NAMALWA (cell line): ENCODE measurements around the gene PDE4B.
"Not testable (repeated sequence)": the region's sequence is repeated elsewhere in the genome, so short reads cannot be mapped to it uniquely, and the experiment has no call there.

ENCODE experiments used
- DNase-seq: peaks from one replicate; pipeline ENCODE4 v3.0.0-alpha.2; 2015; ENCODE audit warnings: low spot score

Gene PDE4B

DNA sequence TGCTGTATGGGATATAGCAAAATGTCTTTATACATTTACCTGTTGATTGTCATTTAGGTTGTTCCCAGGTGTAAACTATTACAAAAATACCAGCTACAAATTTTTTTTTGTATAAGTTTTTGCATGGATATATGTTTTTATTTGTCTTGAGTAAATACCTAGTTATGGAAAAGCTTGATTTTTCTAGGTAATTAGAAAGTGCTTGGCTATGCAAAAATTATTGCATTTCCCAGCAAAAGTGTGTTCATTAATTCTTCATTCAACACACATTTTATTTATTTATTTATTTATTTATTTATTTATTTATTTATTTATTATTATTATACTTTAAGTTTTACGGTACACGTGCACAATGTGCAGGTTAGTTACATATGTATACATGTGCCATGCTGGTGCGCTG, 22.1 kb downstream of the PDE4B start:
- DNase-seq = no peak

DNA sequence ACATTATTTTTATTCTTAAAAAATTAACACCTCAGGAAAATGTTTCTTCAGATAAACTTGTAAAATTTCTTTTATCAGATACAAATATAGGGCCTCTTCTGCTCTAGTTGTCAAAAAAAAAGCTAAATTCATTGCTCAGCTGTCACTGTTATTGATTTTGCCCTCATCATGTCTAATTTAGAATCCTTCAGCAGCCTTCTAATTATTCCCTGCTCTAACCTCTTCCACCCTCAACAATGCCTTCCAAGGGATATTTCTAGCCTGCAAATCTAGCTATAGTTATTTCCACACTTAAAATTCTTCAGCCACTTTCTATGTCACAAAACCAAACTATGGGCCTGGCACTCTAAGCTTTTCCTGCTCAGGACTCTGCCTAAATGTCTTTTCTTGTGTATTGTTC, 25.2 kb downstream of the PDE4B start:
- no peak for DNase-seq

DNA sequence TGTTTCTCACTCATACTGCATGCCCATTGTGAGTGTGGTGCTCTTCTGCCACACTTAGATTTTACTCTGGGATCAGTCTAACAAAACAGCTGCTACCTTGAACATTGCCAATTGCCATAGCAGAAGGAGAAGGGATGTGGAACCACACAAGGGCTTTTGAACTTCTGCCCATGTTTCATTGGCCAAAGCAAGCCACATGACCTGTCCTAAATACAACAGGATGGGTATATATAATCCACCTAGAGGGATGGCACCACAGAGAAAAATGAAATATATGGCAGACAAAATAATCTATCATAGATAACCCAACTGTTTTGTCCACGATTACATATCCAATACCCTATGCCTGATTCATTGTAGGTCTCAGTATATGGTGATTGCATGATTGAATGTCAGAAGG, 26.3 kb downstream of the PDE4B start:
- no peak for DNase-seq

DNA sequence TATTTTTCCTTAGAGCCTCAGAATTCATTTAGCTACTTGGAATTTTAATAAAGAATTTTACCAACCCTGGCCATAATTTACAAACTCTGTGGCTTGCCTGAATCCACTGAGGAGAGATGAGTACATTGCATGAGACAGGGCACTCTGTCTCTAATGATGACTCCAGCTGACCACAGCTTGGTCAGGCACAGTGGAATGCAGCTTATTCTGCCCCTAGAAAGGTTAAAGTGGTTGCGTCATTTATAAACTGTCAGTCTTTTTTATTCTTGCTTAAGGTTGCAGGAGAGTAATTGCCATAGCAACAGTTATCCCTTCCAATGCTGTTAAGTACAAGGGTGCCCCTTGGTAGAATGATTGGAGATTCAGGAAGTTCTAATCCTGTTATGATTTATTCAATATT, 28.3 kb downstream of the PDE4B start:
- DNase-seq = no peak

DNA sequence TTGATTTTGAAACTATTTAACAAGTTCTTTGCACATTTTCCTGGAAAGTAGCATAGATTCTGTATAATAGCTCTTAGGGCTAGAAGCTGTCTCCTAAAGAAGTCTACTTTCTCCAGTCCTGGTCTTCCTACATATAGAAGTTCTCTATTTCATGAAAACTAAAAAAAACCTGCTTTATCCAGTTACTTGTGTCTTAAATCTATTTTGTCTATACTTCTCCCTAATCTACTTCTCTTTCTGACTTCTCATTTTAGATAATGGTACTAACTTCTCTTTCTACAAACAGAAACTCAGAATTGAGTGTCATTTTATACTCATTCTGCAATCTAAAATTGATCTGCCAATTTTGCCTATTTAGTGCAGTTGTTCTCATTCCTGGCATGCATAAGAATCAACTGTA, 28.7 kb downstream of the PDE4B start:
- DNase-seq = no peak

DNA sequence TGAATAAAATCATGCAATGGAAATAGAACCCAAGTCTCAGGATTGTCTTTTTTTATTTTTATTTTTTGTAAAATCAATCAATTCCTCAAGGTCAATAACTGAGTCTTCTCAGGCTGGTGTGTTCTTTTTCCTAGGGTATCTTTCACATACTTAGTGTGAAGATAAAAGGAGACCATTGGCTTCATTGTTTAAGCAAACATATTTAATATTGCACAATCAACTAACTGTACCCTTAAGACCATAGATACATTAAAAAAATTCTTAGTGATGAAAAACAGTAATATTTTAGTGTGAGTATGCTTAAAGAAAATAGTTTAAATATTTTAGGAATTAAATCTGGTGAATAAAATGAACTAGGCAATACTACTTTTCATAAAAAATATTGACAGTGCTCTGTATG, 31.4 kb downstream of the PDE4B start:
- no peak for DNase-seq

DNA sequence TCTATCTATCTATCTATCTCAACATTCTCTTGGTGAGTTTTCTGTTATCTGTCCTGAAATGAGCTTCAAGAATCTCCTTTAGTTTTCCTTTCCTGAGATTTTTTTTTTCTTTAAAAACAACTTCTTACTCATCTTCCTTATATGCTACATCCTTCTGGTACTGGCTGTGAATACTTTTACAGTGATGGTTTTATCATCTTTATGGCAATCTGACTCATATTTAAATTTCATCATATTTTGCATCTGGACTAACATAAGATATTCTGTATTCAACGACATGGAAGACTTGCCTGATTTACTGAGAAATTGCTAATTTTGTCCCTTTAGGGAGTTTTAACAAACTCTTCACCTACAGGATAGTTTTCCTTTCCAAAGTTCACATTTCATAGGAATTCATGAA, 33.0 kb downstream of the PDE4B start:
- DNase-seq = no peak

DNA sequence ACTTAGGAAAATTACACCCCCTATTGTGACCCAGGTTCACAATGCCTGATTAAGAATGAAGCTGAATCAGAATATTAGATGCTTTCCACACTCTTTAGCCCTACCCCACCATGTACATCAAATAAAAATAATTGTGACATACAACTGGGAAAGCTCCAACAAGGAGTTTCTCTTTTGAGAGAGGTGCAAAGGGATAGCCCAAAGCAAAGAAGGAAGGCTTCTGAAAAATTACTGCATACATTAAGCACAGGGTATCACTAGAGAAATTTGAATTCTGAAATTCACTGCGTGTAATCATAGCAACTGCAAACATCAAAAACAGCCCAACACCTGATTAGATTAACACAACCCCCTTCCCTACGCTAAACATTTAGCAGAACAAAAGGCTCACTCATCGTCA, 34.1 kb downstream of the PDE4B start:
- no peak for DNase-seq

DNA sequence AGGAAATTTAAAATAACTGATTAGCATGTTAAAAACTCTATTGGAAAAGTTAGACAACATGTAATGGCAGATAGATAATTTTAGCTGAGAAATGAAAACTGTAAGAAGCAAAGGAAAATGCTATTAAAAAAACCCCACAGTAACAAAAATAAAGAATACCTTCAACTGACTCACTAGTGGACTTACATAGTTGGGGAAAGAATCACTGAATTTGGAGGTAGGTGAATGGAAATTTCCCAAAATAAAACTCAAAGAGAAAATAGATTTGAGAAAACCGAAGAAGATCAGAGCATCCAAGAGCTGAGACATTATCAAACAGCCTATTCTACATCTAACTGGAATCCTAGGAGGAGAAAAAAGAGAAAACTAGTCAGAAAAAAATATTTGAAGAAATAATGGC, 34.7 kb downstream of the PDE4B start:
- DNase-seq = no peak

DNA sequence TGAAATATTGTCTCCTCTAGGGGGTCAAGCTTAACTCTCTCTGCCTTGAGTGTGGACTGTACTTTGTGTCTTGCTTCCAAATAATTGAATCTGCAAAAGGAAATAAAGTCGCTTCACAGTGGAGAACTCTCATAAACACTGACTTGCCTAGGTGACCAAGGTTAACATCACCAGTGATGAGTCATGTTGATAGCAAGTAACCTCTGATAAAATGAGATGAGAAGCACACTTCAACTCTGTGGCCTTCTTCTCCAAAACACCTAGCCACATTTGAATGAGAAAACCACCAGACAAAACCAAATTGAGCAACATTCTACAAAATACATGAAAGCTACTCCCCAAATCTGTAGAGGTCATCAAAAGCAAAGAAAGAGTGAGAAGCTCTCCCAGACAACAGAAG, 37.6 kb downstream of the PDE4B start:
- DNase-seq = no peak

DNA sequence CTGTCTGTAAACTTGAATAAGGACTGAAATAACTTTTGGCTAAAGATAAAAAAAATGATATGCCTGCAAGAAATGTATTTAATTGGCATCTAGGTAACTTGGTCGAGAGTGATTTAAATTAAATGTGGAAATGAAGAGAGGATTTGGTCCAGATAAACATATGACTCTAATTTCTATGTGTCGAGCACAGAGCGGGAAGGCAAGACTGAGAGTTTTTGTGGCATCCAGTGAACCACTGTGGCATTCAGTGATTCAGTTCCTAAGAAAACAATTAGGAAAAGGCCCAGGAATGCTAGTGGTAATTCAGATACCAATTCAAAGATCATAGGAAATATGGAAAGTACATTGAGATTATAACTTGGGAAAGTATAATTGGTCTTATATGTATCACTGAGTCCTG, 39.6 kb downstream of the PDE4B start:
- DNase-seq = no peak

DNA sequence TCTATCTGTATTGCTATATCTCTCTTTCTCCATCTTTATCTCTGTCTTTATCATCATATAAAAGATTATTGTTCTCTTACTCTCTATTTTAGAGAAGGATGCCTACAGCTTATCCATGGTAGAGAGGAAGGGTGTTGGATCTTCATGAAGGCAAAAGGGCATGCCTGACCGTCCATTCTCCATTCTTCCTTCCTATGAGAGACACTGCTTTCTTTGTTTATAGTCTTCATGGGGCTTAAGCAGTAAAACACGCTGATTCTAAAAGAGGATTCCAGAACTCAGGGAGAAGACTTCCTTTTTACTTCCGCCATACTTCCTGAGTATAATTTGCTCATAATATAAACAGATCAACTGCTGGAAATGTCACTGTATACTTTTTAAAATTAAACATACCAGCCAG, 44.0 kb downstream of the PDE4B start:
- DNase-seq = no peak

DNA sequence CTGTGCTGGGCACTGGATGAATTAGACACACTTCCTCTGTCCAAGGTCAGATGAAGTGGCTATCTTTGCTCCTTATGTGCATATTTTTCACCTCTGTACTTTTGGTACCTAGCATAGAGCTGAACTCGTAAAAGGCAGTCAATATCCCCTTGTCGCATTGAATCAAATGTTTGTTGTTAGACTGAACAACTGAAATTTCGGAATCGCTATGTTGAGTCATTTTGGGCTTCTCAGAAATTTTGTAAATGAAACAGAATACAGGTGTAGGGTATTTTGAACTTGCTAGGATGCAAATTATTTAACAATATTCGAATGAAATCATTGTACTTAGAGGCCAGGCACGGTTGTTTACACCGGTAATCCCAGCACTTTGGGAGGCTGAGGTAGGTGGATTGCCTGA, 48.0 kb downstream of the PDE4B start:
- DNase-seq = no peak

DNA sequence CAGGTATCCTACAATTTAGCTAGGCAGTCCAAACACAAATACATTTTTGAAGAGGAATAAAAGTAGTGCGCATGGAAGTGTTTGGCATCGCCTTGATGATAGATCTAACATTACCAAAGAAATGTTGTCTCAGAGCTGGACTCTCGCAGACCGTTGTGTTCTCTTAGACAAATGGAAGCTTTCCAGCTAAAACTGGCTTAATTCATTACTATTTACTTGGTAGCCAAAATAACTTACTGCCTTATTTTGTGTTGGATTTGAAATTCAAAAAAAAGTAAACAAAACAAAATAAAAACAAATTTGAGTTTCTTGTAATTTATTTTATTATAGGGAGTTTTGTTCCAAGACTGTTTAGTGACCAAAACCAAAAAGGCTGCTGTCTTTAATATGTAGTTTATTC, 51.6 kb downstream of the PDE4B start:
- no peak for DNase-seq

DNA sequence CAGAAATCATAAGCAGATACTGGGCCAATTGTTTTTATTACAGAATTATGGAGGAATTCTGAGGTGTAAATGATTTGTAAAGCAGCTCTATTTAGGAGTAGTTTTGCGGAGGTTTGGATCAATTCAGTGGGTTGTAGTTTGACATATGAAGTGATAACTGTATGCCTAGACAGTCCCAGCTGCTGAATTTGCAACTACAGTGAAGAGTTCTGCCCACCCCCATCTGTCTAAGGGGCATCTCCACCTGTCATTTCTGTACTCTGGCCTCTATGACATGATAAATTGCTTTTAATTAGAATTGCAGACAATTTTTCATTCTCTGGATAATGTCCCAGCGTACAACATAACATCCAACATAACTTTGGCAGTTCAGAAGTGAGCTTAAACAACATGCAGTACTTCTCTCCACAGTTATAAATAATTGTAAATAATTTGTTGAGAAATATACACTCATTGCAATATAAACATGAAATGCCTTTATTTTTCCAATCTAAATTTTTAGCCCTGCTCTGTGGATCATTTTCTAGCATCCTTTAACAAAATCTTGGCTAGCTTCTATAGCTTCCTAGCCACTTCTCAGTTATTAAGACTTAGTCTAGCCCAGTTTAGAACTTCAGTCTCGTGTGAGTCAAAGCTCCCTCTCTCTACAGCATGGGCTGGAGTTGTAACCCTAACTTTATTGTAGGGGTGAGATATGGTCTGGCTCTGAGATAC, 52.3 kb downstream of the PDE4B start:
- no peak for DNase-seq

DNA sequence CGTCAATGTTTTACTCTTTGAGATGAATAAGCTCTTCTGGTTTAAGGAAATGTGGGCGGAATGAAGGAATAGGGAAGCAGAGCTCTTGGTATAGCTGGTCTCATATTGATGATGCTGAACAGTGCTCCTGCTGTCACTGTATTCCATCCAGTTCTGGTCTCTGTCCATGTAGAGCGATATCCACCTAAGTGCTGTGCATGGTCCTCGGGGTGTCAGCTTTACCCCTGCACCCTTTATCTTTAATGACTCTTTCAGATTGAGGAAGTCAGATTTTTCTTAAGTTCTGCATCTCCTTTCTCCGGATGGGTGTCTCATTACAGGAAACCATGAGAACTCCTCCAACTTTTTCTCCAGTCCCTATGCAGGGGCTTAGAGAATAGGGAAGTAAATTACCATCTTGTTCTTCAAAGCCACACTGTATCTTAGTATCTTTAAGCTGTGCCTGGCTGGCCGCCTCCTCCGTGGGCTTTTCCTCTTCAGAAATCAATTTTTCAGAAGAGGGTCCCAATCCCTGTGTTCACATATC, 52.9 kb downstream of the PDE4B start:
- DNase-seq = no peak

DNA sequence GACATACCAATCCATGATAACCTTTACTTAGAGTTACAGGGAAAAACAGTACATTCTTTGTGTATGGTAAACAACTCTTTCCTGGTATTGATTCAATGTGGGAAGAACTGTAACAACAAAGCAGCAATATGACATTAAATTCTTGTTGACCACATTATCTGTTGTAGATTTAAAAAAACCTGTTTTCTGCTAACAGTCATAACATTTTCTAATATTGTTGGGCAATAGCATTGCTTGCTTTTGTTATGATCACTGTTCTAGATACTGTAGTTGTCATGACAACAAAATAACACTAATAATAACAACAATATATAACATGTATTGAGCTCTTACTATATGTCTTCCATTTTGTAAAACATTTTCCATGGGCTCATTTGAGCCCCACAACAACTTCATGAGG, 54.2 kb downstream of the PDE4B start:
- no peak for DNase-seq

DNA sequence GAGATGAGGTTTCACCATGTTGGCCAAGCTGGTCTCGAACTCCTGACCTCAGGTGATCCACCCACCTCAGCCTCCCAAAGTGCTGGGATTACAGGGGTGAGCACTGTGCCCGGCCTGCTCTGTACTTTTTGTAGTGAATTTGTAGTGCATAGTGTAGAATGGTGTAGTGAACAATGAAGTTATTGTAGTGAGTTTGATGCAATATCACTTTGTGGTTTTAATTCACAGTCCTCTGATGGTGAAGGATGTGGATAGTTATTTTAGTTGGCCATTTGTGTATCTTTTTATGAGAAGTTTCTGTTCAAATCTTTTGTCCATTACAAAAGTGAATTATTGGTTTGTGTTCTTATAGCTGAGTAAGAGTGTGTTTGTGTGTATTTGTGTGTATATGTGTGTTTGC, 57.6 kb downstream of the PDE4B start:
- no peak for DNase-seq

DNA sequence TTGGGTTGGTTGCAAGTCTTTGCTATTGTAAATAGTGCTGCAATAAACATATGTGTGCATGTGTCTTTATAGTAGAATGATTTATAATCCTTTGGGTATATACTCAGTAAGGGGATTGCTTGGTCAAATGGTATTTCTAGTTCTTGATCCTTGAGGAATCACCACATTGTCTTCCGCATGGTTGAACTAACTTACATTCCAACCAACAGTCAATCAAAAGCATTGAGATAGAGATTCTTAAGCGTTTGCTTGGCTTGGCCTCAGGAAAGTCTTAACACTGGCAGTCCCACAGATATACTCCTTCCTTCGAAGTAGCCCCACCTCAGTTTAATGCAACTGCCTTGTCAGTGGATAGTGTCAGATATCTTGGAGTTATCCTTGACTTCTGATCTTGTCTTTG, 63.9 kb downstream of the PDE4B start:
- not testable (repeated sequence) for DNase-seq

DNA sequence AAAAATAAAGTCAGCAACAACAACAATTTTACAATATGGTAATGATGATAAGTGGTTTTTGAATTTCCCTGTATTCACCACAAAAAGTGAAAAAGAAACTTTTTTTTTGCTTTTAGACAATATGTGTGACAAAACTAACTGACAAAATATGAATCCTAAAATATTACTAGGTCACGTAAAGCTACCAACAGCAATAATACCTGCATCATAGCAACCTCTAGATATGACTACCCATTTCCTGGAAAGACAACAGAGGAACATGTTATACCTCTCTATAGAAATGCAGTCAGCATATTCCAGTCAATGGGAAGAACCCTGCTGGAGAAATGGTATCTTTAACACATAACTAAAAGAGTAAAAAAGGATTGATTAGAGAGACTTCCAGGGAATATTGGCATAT, 73.7 kb downstream of the PDE4B start:
- DNase-seq = no peak

DNA sequence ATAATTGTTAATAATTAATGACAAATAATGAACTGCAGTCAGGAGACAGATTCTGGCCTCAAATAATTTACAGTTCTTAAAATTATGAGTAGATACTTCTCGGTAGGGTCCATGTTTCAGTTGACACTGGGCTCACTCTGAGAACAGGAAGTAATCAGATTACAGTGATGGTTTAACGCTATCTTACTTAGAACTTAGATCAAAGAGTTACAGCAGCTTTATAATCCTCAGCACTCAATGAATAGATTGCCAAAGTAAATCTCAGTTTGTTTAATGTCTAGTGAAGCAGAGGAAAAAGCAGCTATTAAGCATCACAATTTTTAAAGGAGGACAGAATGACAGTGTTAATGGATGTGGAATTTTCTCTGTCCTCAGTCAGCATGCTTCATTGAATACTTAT, 79.6 kb downstream of the PDE4B start:
- no peak for DNase-seq

DNA sequence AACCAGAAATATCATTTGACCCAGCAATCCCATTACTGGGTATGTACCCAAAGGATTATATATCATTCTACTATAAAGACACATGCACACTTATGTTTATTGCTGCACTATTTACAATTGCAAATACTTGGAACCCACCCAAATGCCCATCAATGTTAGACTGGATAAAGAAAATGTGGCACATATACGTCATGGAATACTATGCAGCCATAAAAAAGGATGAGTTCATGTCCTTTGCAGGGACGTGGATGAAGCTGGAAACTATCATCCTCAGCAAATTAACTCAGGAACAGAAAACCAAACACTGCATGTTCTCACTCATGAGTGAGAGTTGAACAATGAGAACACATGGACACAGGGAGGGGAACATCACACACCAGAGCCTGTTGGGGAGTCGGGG, 85.6 kb downstream of the PDE4B start:
- DNase-seq = not testable (repeated sequence)

DNA sequence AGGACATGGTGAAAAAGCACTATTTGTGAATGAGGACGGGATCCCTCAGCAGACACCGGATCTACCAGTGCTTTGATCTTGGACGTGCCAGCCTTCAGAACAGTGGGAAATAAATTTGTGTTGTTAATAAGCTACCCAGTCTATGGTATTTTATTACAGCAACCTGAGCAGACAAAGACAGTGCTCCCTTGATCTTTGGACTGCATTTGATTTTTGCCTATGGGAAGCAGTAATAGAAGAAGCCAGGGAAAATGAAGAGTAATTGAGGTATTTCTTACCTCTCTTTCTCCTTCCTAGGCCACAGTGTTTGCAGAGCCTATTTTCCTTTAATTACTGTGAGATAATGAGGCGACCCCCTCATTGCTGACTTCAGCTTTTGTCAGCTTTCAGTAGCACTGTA, 87.9 kb downstream of the PDE4B start:
- no peak for DNase-seq

DNA sequence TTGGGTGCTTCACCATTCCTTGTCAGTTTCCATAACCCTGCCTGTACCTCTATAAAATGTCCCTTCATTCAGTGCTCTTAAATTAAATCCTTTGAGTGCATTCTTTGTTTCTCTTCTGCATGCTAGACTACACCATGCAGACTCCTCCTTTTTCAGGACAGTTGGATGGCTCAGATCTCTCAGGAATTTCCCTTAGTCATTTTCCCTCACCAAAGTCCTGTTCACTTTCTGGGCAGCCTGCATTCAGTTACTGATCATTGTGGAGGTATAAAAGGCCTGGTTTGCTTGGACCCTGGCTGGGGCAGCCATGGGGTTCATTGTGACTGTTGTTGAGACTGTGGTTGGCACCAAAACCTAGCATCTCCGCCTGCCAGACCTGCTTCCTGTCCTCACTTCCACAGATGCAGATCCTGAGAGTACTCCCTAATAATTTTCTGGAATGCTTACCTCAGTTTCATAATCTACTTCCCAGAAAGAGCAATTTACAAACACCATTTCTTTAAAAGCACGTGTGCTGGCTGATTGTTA, 88.4 kb downstream of the PDE4B start:
- DNase-seq = no peak
